Glutamatergic neuron (in vitro differentiated cells): Measurements from ENCODE around the gene SMG5. TPM values are rescaled to one million over a fixed set of nuclear protein-coding genes. Genes with fewer than 3 reads are reported as not detected.
A peak's percentile ranks its signal among the peaks of the same experiment; 100 is the strongest.
"Not testable (repeated sequence)": the region's sequence is repeated elsewhere in the genome, so short reads cannot be mapped to it uniquely, and the experiment has no call there.

ENCODE experiments used
- DNase-seq: peaks from one replicate; pipeline ENCODE4 v3.0.0; 2022
- H3K27ac Mint-ChIP-seq: one replicate; pipeline ENCODE4 v1.8.0; 2020; ENCODE audit warnings: mild to moderate bottlenecking, mixed read lengths, inconsistent platforms; ENCODE audit not compliant: unreplicated experiment
- H3K27me3 Mint-ChIP-seq: one replicate; pipeline ENCODE4 v1.8.0; 2020; ENCODE audit warnings: mild to moderate bottlenecking, moderate library complexity, mixed read lengths, inconsistent platforms; ENCODE audit not compliant: unreplicated experiment
- H3K36me3 Mint-ChIP-seq: one replicate; pipeline ENCODE4 v1.8.0; 2020; ENCODE audit warnings: mild to moderate bottlenecking, mixed read lengths, inconsistent platforms; ENCODE audit not compliant: unreplicated experiment
- H3K4me1 Mint-ChIP-seq: one replicate; pipeline ENCODE4 v1.8.0; 2020; ENCODE audit warnings: mild to moderate bottlenecking, low read depth, mixed read lengths, inconsistent platforms; ENCODE audit not compliant: unreplicated experiment
- H3K4me3 Mint-ChIP-seq: one replicate; pipeline ENCODE4 v1.8.0; 2020; ENCODE audit warnings: mild to moderate bottlenecking, mixed read lengths, inconsistent platforms; ENCODE audit not compliant: unreplicated experiment
- H3K9me3 Mint-ChIP-seq: one replicate; pipeline ENCODE4 v1.8.0; 2020; ENCODE audit warnings: mild to moderate bottlenecking, moderate library complexity, mixed read lengths, inconsistent platforms; ENCODE audit not compliant: unreplicated experiment
- total RNA-seq: library from RNA; stranded (reverse); fragmentation: NEBNext Ultra II Directional; extraction: Animal tissue kit (Norgen Biotek cat#: 25700); gene quantifications from one replicate; pipeline ENCODE4 v1.2.1, GENCODE V29; 2021; ENCODE audit not compliant: unreplicated experiment
- TF ChIP-seq, protein P1 (sequence below): fragments of 200-600 bp; sonication (generic); IDR thresholded peaks from one replicate; pipeline ENCODE4 v1.5.0; 2021; ENCODE audit not compliant: partially characterized antibody, unreplicated experiment

Gene SMG5
- total RNA-seq, 1 donor from 2014 or later, result 86.6 TPM

- no peak for DNase-seq
- Mint-ChIP-seq H3K27ac (no peak overlapping the region), H3K4me1 (peaks cover 8% of the 10 kb centered on the region), H3K4me3 (no peak overlapping the region), H3K27me3 (peaks cover 2% of the 10 kb centered on the region), H3K9me3 (peaks cover 5% of the 10 kb centered on the region), H3K36me3 (peaks cover 2% of the 10 kb centered on the region)
- TF ChIP-seq, protein P1, sequence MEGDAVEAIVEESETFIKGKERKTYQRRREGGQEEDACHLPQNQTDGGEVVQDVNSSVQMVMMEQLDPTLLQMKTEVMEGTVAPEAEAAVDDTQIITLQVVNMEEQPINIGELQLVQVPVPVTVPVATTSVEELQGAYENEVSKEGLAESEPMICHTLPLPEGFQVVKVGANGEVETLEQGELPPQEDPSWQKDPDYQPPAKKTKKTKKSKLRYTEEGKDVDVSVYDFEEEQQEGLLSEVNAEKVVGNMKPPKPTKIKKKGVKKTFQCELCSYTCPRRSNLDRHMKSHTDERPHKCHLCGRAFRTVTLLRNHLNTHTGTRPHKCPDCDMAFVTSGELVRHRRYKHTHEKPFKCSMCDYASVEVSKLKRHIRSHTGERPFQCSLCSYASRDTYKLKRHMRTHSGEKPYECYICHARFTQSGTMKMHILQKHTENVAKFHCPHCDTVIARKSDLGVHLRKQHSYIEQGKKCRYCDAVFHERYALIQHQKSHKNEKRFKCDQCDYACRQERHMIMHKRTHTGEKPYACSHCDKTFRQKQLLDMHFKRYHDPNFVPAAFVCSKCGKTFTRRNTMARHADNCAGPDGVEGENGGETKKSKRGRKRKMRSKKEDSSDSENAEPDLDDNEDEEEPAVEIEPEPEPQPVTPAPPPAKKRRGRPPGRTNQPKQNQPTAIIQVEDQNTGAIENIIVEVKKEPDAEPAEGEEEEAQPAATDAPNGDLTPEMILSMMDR, result no peak
These were observed 56.5 kb downstream of the SMG5 start for GRCh38 chr1:156226116-156226538.

DNA sequence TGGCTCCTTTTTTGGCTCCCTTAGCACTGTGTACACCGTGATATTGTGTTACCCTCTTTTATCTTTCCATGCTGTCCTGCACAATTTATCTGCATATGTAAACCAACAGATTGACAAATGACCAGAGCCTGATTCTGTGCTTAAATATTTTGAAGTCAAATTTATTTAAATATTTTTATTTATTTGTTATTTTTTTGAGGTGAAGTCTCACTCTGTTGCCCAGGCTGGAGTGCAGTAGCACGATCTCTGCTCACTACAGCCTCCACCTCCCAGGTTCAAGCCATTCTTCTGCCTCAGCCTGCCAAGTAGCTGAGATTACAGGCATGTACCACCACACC, 57.0 kb downstream of the SMG5 start:
- DNase-seq, result no peak
- Mint-ChIP-seq H3K4me3 (no peak overlapping the region), H3K27me3 (peaks cover 2% of the 10 kb centered on the region), H3K27ac (peak overlapping the region; percentile 14), H3K36me3 (peaks cover 5% of the 10 kb centered on the region), H3K4me1 (peaks cover 8% of the 10 kb centered on the region), H3K9me3 (peaks cover 6% of the 10 kb centered on the region)
- TF ChIP-seq, protein P1, result no peak

- H3K27ac Mint-ChIP-seq, result no peak overlapping the region
These were observed 60.5 kb downstream of the SMG5 start for GRCh38 chr1:156221986-156222692.

GRCh38 chr1:156220226-156220625, 62.4 kb downstream of the SMG5 start:
- H3K4me3 Mint-ChIP-seq, result no peak overlapping the region
- peaks cover 4% of the 10 kb centered on the region for H3K9me3 Mint-ChIP-seq
- H3K4me1 Mint-ChIP-seq, result peaks cover 8% of the 10 kb centered on the region
- no peak overlapping the region for H3K27ac Mint-ChIP-seq
- H3K27me3 Mint-ChIP-seq, result peaks cover 2% of the 10 kb centered on the region
- H3K36me3 Mint-ChIP-seq, result peaks cover 5% of the 10 kb centered on the region
- DNase-seq, result no peak
- TF ChIP-seq, protein P1, result no peak

More at GRCh38 chr1:156221986-156222692, 60.5 kb downstream of the SMG5 start:
- no peak for DNase-seq
- TF ChIP-seq, protein P1, result no peak
- H3K27me3 Mint-ChIP-seq, result no peaks in the 10 kb centered on the region
- peaks cover 5% of the 10 kb centered on the region for H3K36me3 Mint-ChIP-seq
- no peak overlapping the region for H3K4me3 Mint-ChIP-seq
- H3K9me3 Mint-ChIP-seq, result peaks cover 6% of the 10 kb centered on the region
- H3K4me1 Mint-ChIP-seq, result peaks cover 8% of the 10 kb centered on the region

DNA sequence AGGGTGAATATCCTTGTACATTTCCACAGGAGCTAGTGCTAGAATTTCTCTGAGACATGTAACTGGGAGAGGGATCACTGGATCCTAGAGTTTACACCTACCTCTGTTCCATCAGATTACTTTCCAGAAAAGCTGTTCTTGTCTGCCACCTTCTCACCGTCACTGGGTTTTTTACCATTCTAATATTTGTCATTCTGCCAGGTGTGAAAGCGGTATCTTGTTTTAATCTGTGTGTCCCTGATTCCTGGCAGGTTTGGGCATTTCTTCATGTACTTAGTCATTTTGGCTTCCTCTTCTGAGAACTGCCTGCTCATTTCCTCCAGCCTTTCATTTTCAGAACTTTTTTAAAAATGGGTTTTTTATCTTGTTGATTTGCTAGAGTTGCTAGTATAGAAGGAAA, 64.8 kb downstream of the SMG5 start:
- peak overlapping the region; percentile 38 for H3K27ac Mint-ChIP-seq
- TF ChIP-seq, protein P1, result no peak
- no peak overlapping the region for H3K4me3 Mint-ChIP-seq
- peaks cover 5% of the 10 kb centered on the region for H3K36me3 Mint-ChIP-seq
- H3K27me3 Mint-ChIP-seq, result peaks cover 5% of the 10 kb centered on the region
- peaks cover 5% of the 10 kb centered on the region for H3K4me1 Mint-ChIP-seq
- DNase-seq, result no peak
- peaks cover 8% of the 10 kb centered on the region for H3K9me3 Mint-ChIP-seq

- not testable (repeated sequence) for H3K27ac Mint-ChIP-seq, H3K27me3 Mint-ChIP-seq, H3K36me3 Mint-ChIP-seq, H3K4me3 Mint-ChIP-seq, DNase-seq, H3K4me1 Mint-ChIP-seq
- peaks cover 18% of the 10 kb centered on the region for H3K9me3 Mint-ChIP-seq
These were observed 66.1 kb downstream of the SMG5 start for GRCh38 chr1:156216361-156217086.
